NCI-H1694 treated with DMSO at 0.1 percent for 48 hours (cell line): ENCODE results near the gene GKN1.

Experiments
- DNase-seq: peaks from one replicate; lab custom pipeline; 2025; lab: John Stamatoyannopoulos, UW

GKN1 gene

DNA sequence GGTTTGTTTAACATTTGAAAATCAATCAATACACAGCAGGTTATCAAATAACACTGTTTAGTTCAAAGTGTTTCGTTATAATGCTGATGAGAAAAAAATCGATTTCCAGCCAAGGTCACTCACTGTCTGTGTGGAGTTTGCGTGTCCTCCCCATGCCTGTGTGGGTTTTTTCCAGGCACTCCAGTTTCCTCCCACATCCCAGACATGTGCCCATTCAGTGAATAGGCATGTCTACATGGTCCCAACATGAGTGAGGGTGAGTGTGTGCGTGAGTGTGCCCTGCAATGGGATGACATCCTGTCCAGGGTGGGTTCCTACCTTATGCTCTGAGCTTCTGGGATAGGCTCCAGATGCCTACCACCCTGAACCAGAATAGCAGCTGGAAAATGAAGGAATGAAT is 13.1 kb upstream of the GKN1 start:
- DNase-seq, result no peak

DNA sequence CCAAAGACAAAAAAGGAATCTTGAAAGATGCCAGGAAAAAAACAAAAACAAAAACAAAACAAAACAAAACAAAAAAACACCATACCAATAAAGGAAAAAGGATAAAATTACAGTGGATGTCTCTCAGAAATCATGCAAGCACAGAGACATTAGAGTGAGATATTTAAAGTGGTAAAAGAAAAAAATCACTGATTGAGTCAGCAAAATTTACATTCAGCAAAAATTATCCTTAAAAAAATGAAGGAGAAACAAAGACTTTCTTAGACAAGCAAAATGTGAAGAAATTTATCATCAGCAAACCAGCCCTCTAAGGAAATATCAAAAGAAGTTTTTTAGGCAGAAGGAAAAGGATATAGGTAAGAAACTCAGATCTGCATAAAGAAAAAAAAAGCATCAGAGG is 10.2 kb upstream of the GKN1 start:
- DNase-seq, result no peak

DNA sequence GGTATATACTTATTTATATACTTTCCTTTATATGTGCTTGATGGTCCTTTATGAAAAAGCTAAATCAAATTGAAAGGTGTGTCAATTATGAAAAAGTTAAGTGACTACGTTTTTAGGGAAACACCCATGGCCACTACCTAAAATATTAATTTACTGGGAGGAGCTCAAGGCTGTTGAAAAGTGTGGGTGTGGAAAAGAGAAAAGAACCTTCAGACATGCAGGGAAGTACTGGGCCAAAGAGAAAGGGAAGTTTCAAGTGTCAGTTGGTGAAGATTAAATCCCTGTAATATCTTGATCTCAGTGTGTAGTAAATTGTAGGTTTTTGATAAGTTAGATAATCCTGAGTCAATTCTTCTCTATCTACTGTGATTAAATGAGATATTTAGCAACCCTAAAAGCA is 6.2 kb upstream of the GKN1 start:
- no peak for DNase-seq

DNA sequence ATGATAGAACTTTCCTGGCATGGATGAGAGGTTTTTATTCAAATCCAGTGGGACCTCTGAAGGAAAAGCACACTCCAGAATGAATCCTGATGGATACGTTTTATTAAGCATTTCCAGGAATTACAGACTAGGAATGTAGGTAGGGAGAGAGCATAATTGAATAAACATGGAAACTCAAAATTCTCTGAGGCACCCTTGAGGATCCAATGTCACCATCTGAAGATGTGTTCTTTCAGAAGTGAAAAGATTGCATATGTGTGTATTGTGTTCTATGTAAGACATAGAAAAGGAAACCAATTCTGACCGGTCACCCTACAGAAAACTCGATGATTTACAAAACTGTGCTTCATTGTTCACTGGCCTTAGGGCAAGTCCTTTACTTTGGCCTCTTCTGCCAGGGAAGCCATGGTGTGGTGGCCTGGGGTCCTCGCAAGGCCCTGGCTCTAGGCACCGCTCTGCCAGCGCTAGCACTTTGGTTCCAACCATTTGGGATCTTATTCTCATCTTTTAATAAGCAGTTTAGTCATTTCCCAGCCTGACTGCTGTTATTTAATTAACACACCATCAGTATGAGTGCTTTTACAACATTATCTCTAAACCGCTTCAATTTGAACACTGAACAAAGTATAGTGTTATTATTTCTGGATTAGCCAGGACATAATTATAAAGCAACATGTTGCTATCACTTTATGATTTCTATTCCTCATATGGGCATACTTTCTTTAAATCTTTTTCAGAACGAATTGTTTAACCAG is 4.5 kb upstream of the GKN1 start:
- no peak for DNase-seq

DNA sequence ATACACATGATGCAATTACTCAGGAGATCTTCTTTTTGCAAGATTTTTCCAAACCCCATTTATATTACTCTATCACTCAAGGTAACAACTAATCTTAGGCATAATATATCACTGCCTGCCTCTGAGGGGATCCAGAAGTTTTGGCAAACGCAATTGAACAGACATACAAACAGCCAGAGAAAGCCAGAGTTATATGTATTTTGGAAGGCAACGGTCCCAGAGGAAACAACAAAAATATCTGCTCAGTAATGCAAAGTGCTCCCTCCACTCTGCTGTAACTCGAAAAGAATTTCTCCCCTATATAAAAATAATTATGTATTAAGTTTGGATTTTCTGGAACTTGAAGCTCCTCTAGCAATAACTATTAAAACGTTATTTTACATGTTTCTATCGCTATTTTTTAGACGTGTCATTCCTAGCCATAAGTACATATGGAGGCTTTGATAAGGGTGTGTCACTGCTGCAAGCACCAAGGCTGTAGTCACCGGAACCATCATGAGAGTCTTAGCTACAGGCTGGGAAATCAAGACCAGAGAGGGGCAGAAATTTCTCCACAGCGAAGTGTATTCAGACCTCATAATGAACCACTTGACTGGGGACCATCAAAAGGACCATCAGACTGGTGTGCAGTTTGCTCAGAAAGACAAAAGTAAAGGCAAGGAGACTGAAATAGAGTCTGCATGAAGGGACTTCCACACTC is 3.7 kb upstream of the GKN1 start:
- no peak for DNase-seq

DNA sequence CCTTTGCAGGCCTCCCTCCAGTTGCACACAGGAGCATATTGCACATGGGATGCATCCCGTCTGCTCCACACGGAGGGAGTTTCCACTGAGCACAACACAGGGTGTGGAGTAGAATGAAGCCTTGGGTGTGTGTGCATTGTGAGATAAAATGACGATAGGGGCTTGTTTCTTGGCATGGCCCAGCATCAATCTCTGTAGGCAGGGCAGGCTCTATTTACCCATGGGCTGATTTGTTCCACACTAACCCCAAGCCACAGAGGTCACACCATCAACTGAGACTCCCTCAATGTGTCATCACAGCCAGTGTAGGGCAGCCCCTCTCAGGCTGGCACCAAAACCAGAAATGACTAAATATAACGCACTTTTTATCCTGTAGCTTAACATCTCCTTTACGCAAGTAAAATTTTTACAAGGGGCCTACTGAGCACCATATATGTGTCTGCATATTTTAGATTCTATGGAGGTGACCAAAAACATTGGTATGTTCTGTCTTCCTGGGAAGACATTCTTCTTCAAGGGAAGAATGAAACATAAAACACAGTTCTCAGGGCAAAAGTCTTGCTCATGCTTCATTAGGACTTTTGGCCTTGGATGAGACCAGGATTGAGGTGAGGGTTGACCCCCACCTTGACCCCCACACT is 2.7 kb upstream of the GKN1 start:
- no peak for DNase-seq

DNA sequence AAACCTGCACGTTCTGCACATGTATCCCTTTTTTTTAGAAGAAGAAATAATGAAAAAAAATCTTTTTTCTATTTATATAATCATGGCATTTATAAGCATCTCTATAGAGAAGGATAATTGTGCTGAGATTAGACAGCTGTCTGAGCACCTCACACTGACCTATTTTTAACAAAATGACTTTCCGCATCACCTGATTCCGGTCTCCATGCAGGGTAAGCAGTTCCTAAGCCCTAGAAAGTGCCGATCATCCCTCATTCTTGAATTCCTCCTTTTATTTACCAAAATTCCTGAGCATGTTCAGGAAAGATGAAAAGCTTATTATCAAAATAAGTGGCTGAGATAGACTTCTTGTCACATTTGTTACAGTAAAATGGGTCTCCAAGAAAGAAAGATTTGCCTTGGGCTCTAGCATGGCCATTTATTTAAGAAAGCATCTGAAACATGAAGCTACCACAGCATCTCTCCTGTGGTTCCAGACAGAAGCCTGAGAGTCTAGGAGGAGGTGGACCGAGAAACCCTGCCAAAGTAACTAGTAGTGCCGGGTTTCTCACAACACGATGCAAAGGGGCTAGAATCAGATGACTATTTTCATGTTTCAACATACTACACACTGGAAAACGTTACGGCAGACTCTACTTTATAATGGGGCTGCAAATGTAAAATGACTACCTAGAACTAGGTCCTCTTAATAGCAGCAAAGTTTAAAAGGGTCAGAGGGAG is 670 bp downstream of the GKN1 start:
- no peak for DNase-seq

DNA sequence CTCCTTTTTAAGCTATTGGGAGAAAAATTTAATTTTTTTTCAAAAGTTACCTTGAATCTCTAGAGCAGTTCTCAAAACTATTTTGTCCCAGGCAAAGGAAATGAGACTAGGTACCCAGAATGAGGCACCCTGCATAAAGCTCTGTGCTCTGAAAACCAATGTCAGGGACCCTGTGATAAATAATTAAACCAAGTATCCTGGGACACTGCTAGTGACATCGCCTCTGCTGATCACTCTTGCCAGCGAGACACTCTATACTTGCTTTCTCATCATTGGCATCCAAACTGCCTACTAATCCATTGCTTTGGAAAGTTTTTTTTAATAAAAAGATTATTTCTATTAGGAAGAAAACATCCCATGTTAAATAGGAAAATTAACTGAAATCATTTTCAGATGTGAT is 1.4 kb downstream of the GKN1 start:
- DNase-seq, result no peak

DNA sequence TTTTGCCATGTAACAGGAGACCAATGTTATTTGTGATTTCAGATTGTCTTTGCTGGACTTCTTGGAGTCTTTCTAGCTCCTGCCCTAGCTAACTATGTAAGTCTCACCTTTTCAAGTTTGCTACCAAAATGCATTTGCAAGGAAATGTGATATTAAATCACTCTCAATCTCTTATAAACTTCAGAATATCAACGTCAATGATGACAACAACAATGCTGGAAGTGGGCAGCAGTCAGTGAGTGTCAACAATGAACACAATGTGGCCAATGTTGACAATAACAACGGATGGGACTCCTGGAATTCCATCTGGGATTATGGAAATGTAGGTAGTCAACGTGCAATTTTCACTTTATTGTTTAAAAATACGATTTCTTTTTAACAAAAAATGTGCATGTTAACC is 3.0 kb downstream of the GKN1 start:
- DNase-seq, result no peak

DNA sequence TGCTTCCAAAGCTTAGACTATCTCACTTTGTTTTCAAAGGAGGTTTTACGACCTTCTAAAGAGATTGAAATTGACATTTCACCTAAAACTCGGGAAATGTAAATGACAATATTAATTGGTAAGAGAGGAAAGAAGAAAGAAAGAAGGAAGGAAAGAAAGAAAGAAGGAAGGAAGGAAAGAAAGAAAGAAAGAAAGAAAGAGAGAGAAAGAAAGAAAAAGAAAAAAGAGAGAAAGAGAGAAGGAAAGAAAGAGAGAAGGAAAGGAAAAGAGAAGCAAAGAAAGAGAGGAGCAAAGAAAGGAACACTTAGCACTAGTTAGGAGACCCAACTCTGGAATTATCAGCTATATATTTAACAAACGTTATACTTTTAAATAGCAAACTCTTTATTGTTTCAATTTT is 3.7 kb downstream of the GKN1 start:
- DNase-seq, result no peak

DNA sequence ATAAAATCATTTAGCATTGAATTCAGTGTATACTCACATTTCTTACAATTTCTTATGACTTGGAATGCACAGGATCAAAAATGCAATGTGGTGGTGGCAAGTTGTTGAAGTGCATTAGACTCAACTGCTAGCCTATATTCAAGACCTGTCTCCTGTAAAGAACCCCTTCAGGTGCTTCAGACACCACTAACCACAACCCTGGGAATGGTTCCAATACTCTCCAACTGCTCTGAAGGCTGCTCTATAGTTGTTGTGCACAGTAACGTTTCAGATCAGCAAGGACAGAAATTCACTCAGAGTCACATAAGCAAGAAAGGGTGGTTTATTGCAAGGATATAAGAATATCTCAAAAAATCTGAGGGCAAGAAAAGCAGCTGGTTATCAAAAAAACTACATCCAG is 6.5 kb downstream of the GKN1 start:
- DNase-seq, result no peak

DNA sequence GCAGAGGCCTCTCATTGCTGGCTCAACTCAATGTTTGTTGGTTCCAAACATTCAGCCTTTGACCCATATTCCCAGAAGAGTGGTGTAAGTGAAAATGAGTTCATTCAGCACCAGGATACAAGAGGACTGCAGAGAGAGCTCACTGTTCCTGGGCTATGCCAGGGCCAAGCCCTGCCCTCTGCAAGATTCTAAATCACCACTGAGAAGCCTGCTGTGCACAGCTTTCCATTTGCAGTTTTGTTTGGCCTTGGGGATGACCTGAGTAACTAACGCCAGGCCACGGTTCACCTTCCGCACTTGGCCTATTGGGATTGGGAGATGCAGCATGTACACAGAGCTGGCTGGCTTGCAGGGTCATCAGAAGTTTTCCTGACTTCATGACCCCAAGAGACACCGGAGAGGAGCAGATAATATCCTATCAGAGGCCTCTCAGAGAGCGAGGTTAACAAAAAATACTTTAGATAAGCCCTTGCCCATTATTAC is 12.6 kb downstream of the GKN1 start:
- no peak for DNase-seq

DNA sequence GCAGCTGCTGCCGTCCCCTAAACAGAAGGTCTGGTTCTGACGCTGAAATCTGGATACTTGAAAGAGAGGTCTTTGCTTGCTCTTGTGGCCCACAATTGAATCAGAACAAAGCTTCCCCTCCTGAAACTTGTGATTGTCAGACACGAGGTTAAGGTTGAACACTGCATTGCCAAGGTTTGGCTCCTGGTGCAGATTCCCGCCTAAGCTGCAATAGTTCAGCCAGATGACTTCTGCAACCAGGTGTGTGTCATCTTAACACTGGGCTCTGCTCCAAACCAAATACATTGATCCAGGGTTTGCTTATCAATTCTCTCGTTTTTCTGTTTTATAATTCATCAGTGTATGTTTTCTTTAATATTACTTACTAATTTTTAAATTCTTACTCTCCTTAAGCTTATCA is 14.6 kb downstream of the GKN1 start:
- DNase-seq, result no peak

DNA sequence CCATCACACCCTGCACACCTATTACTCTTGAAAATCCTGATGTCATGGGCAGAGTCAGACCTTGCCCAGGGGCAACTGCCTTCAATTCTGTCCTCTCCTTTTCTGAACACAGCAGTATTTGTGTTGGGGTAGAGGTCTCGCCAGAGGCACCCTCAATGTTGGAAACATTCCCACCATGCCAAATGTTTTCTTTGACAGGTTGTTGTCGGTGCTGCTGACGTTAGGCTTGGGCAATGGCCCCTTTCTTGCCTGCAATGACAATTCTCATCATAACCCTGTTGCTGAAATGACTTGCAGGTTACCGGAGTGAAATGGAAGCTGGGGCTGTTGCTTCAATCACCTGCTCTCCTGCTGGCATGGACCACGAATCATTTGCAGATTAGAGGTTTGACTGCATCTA is 17.9 kb downstream of the GKN1 start:
- DNase-seq, result no peak

DNA sequence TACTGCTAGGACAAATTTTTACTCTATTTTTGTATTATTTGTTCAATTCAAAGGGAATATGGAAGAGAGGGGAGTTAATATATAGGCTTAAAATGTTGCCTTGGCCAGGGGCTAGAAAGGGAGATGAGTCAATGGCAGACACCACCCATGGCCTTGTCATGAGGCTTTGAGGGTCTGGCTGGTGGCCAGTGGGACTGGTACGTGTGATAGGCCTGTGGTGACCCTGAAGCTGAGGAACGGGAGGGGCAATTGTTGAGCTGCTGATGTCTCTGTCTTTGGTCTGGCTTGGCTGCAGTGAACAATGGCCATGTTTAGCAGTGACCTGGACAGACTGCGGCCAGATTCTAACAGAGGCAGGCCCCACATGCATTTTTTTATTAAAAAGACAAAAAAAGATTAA is 18.5 kb downstream of the GKN1 start:
- no peak for DNase-seq

DNA sequence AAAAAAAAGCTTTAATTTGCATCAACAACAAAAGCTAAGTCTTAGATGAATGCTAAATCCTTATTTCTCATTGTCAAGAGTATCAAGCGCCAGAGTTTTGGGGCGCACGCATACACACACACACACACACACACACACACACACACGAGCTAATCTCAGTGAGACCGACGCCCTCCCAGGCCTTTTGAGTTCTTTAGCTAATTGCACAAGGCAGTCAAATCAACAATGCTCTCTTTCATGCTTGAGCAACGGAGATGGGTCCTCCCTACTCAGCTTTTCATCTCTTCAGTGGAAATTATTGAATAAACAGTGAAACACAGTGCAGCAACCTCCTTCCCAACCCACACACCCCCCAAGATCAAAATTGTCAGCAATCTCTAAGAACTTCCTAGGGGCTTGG is 19.2 kb downstream of the GKN1 start:
- DNase-seq, result no peak

DNA sequence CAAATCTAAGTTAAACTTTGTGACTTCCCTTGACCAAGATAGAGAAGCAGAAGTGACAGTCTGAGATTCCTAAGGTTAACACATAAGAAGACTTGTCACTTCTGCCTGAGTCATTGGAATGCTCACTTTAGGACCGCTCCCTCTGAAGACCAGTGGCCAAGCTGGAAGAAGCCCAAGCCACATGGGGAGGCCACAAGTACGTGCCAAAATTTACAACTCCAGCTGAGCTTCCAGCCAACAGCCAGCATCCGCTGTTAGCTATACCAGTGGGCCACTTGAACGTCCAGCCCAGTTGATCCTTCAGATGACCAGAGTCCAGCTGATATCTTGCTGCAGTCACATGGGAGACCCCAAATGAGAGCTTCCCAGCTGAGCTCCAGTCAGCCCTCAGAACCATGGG is 20.4 kb downstream of the GKN1 start:
- no peak for DNase-seq

DNA sequence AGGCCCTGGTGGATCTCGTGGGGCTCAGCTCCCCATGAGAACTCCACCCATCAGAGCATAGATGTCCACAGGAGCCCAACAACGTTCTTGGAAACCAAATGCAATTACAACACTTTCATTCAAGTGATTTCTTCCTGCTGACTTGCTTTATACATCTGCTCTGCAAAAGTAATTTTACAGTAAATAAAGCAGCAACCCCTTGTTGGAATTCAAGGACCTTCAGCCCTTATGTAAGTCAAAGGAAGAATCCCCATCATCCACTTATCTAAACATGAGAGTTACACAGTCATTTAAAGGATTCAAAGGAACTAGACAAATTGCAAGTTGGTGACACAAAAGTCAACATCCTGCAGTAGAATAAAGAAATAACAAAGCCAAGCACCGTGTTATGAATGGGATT is 21.5 kb downstream of the GKN1 start:
- no peak for DNase-seq

DNA sequence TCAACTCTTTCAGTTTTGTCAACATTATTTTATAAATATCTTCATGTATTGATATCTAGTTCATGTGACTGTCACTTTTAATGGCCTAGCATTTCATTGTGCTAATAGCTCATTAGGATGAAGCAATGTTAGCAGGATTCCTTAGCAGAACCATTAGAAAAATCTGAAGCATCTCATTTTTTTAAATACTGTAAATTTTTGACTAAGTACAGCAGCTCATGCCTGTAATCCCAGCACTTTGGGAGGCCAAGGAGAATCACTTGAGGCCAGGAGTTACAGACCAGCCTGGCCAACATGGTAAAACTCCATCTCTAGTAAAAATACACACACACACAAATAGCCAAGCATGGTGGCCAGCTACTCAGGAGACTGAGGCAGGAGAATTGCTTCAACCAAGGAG is 23.0 kb downstream of the GKN1 start:
- DNase-seq, result no peak

DNA sequence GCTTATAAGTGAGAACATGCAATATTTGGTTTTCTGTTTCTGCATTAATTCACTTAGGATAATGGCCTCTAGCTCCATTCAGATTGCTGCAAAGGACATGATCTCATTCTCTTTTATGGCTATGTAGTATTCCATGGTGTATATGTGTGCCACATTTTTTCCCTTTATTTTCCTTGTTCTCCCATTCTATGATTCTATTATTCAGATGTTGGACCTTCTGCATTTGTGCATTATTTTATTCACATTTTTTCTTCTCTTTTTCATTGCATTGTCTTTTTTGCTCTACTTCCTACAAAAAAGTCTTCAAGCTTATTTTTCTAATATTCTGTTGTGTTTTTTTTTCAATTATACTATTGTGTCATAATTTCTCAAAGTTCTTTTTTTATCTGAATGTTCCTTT is 27.4 kb downstream of the GKN1 start:
- no peak for DNase-seq

DNA sequence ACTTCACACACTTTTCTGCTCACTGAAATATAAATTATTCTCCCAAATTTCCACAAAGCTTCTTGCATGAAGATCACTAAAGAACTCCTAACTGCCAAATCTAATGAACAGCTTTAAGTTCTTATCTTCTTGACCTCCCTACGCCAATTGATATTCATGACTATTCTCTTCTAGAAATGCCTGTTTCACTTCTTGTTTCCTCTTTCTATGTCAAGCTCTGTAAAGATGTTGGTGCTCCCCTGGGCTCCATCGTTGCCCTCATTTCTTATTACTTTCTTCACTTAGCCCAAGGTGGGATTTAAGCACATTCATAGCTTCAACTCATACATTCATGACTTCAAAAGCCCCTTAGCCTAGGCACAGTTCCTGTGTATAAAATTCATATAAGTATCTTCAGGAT is 29.3 kb downstream of the GKN1 start:
- DNase-seq, result no peak

DNA sequence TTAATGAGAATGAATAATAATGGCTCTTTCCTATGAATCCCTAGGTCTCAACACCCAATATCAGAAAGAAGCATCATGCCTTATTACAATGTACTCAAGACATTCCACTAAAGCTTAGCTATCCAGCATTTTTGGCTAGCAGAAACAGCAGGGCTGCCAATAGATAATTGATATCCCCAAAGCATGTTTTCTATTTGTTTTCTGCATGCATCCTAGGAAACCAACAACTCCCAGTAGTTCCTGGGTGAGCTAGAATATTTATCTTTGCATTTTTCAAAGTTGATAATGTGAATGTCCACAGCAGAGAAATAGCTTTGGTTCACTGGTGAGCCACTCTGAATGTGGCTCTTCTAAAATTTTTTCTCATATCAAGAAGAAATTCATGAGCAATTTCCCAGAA is 32.7 kb downstream of the GKN1 start:
- no peak for DNase-seq

DNA sequence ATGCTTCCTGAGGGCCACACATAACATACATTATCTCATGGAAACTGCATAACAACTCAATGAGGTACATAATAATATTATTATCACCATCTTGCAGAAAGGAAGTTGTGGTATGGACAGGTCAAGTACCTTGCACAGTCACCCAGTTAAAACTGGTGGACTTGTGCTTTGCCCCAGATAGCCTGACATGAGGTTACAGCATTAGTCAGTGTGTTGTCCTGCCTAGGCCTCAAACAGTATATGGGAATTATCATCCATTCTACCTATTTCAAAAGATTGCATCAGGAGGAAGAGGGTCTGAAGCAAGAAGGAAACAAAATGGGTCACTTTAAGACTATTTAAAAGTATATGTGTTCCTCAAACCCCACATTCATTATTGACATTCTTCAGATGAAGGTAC is 33.2 kb downstream of the GKN1 start:
- DNase-seq, result no peak
